ENCODE results near the gene RASGEF1B.

The RASGEF1B gene

DNA sequence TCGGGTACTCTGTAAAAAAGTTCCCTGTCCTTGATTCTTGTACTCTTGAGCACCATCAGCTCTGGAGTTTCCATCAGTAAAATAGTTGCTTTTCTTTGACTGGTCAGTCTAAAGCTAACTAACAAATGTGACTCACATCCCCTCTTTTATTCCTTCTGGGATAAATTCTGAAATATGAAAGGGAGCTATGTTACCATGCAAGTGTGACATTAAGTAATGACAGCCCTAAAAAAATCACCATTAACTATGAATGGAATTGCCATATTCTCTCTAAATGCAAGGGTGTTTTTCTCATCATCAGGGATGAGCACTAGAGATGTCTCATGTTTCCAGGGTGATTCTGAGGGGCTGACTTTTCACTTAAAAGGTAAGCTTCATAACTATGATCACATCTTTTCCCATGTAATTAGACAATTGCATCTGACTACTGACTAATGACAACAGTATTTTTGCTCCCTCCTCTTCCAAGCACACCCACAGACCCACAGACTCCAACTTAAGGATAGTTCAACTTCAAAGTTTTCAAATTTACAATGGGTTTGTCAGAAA lies 26.9 kb upstream of the RASGEF1B start:
- Histone ChIP-seq H4K20me1 (ENCODE audit: low read depth, low read length) (no peaks in the 10 kb centered on the region), H3K9ac (ENCODE audit: low read length) (no peak overlapping the region), H3K9me3 (ENCODE audit: insufficient read depth, low read length) (no peaks in the 10 kb centered on the region), H2AFZ (ENCODE audit: low read depth, low read length, severe bottlenecking) (no peak overlapping the region), H3K27ac (ENCODE audit: low read depth, low read length) (no peak overlapping the region), H3K79me2 (ENCODE audit: insufficient read depth, low read length) (no peaks in the 10 kb centered on the region), H3K27me3 (ENCODE audit: low read length) (no peaks in the 10 kb centered on the region), H3F3A (ENCODE audit: insufficient read depth) (no peaks in the 10 kb centered on the region), H3K4me3 (ENCODE audit: insufficient read depth, low read length, poor library complexity, severe bottlenecking) (no peak overlapping the region), H3K36me3 (ENCODE audit: low read length) (no peaks in the 10 kb centered on the region), H3K9me2 (replicated peaks; ENCODE audit: insufficient read depth, low read length) (no peaks in the 10 kb centered on the region), H3K4me2 (ENCODE audit: low read depth, low read length, poor library complexity, severe bottlenecking) (no peak overlapping the region)
- TF ChIP-seq EZH2phosphoT487 (conservative IDR thresholded peaks at IDR 0.05; ENCODE audit: low read length), result no peak
- TF ChIP-seq, protein P1, sequence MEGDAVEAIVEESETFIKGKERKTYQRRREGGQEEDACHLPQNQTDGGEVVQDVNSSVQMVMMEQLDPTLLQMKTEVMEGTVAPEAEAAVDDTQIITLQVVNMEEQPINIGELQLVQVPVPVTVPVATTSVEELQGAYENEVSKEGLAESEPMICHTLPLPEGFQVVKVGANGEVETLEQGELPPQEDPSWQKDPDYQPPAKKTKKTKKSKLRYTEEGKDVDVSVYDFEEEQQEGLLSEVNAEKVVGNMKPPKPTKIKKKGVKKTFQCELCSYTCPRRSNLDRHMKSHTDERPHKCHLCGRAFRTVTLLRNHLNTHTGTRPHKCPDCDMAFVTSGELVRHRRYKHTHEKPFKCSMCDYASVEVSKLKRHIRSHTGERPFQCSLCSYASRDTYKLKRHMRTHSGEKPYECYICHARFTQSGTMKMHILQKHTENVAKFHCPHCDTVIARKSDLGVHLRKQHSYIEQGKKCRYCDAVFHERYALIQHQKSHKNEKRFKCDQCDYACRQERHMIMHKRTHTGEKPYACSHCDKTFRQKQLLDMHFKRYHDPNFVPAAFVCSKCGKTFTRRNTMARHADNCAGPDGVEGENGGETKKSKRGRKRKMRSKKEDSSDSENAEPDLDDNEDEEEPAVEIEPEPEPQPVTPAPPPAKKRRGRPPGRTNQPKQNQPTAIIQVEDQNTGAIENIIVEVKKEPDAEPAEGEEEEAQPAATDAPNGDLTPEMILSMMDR (IDR thresholded peaks at IDR 0.05; ENCODE audit: insufficient read depth, low read length, poor library complexity, severe bottlenecking), result no peak

DNA sequence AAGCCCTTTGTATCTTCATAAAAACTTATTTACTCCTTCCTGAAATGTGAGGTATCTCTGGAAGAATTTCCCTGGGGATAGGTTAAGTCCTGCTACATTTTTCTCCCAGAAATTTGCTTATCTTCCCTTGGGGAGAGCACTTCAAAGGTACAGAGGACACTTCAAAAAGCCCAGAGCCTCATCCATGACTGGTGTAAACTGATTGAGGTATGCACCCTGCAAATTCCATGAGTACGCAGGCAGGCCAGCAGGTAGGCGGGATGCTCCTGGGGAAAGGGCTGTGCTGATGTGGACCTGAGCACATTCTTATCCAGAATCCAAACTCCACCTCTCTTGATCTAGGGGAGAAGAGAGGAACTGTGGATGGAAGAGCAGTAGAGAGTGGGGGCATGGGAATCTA lies 26.3 kb upstream of the RASGEF1B start:
- Histone ChIP-seq H3F3A (ENCODE audit: insufficient read depth) (no peaks in the 10 kb centered on the region), H3K79me2 (ENCODE audit: insufficient read depth, low read length) (no peaks in the 10 kb centered on the region), H3K9ac (ENCODE audit: low read length) (no peak overlapping the region), H3K4me3 (ENCODE audit: insufficient read depth, low read length, poor library complexity, severe bottlenecking) (no peak overlapping the region), H3K27ac (ENCODE audit: low read depth, low read length) (no peak overlapping the region), H3K9me3 (ENCODE audit: insufficient read depth, low read length) (no peaks in the 10 kb centered on the region), H3K9me2 (replicated peaks; ENCODE audit: insufficient read depth, low read length) (no peaks in the 10 kb centered on the region), H3K36me3 (ENCODE audit: low read length) (no peaks in the 10 kb centered on the region), H2AFZ (ENCODE audit: low read depth, low read length, severe bottlenecking) (no peak overlapping the region), H3K27me3 (ENCODE audit: low read length) (no peaks in the 10 kb centered on the region), H4K20me1 (ENCODE audit: low read depth, low read length) (no peaks in the 10 kb centered on the region), H3K4me2 (ENCODE audit: low read depth, low read length, poor library complexity, severe bottlenecking) (no peak overlapping the region)
- TF ChIP-seq, protein P1 (IDR thresholded peaks at IDR 0.05; ENCODE audit: insufficient read depth, low read length, poor library complexity, severe bottlenecking), result no peak
- no peak for TF ChIP-seq EZH2phosphoT487 (conservative IDR thresholded peaks at IDR 0.05; ENCODE audit: low read length)

DNA sequence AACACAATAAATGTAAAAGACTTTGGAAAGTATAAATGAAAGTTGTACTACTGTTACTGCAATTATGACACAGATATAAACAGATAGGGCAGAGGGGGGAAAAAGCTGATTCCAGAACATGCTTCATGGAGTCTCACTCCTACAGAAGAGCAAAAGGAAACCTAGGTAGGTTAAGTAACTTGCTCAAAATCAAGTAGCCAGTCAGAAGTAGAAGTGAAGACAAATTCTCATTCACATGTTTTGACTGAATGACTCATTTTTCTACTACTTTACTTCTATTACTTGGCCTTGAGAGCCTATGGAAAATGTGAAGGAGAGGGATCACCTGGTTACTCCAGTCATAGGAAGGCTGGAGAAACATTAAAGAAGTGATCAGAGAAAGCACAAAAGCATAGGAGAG lies 23.6 kb upstream of the RASGEF1B start:
- no peak for TF ChIP-seq EZH2phosphoT487 (conservative IDR thresholded peaks at IDR 0.05; ENCODE audit: low read length)
- TF ChIP-seq, protein P1 (IDR thresholded peaks at IDR 0.05; ENCODE audit: insufficient read depth, low read length, poor library complexity, severe bottlenecking), result no peak
- no peak overlapping the region for H3K27ac ChIP-seq (ENCODE audit: low read depth, low read length)

More for the DNA sequence above, 23.6 kb upstream of the RASGEF1B start:
- H3K9me2 ChIP-seq (replicated peaks; ENCODE audit: insufficient read depth, low read length), result no peaks in the 10 kb centered on the region
- H3K9ac ChIP-seq (ENCODE audit: low read length), result no peak overlapping the region
- no peaks in the 10 kb centered on the region for H4K20me1 ChIP-seq (ENCODE audit: low read depth, low read length)
- no peak overlapping the region for H3K4me3 ChIP-seq (ENCODE audit: insufficient read depth, low read length, poor library complexity, severe bottlenecking)
- H3K79me2 ChIP-seq (ENCODE audit: insufficient read depth, low read length), result no peaks in the 10 kb centered on the region
- H3K9me3 ChIP-seq (ENCODE audit: insufficient read depth, low read length), result no peaks in the 10 kb centered on the region
- no peaks in the 10 kb centered on the region for H3K36me3 ChIP-seq (ENCODE audit: low read length)
- H3K27me3 ChIP-seq (ENCODE audit: low read length), result no peaks in the 10 kb centered on the region
- H2AFZ ChIP-seq (ENCODE audit: low read depth, low read length, severe bottlenecking), result no peak overlapping the region
- no peaks in the 10 kb centered on the region; the same call in 1 of the 2 replicates for H3F3A ChIP-seq (ENCODE audit: insufficient read depth)
- no peak overlapping the region for H3K4me2 ChIP-seq (ENCODE audit: low read depth, low read length, poor library complexity, severe bottlenecking)
